Measurements from ENCODE around the gene DEPDC5.

Gene DEPDC5

GRCh38 chr22:31852691-31853421, 99.0 kb downstream of the DEPDC5 start:
- no peak for DNase-seq (ENCODE audit: low read depth in 2 of 2)

GRCh38 chr22:31853736-31854495, 100.1 kb downstream of the DEPDC5 start:
- no peak for DNase-seq (ENCODE audit: low read depth in 2 of 2)

GRCh38 chr22:31857247-31857646, 103.4 kb downstream of the DEPDC5 start:
- DNase-seq (ENCODE audit: low read depth in 2 of 2): no peak

GRCh38 chr22:31861226-31861840, 107.5 kb downstream of the DEPDC5 start:
- DNase-seq (ENCODE audit: low read depth in 2 of 2): no peak

- DNase-seq (ENCODE audit: low read depth in 2 of 2): no peak
Observed at GRCh38 chr22:31866918-31867317, 113.1 kb downstream of the DEPDC5 start.

- no peak for DNase-seq (ENCODE audit: low read depth in 2 of 2)
Observed at GRCh38 chr22:31867386-31868153, 113.8 kb downstream of the DEPDC5 start.

- no peak for DNase-seq (ENCODE audit: low read depth in 2 of 2)
Observed at GRCh38 chr22:31869739-31870138, 115.9 kb downstream of the DEPDC5 start.

GRCh38 chr22:31870890-31871289, 117.1 kb downstream of the DEPDC5 start:
- DNase-seq (ENCODE audit: low read depth in 2 of 2): no peak

GRCh38 chr22:31871480-31871879, 117.7 kb downstream of the DEPDC5 start:
- DNase-seq (ENCODE audit: low read depth in 2 of 2): no peak

GRCh38 chr22:31872209-31872608, 118.4 kb downstream of the DEPDC5 start:
- no peak for DNase-seq (ENCODE audit: low read depth in 2 of 2)

- no peak for DNase-seq (ENCODE audit: low read depth in 2 of 2)
Observed at GRCh38 chr22:31874821-31875220, 121.0 kb downstream of the DEPDC5 start.

- no peak for DNase-seq (ENCODE audit: low read depth in 2 of 2)
Observed at GRCh38 chr22:31876156-31876920, 122.5 kb downstream of the DEPDC5 start.

GRCh38 chr22:31879585-31879984, 125.8 kb downstream of the DEPDC5 start:
- no peak for DNase-seq (ENCODE audit: low read depth in 2 of 2)

- DNase-seq (ENCODE audit: low read depth in 2 of 2): no peak
Observed at GRCh38 chr22:31881200-31881599, 127.4 kb downstream of the DEPDC5 start.

- DNase-seq (ENCODE audit: low read depth in 2 of 2): no peak
Observed at GRCh38 chr22:31881865-31882264, 128.0 kb downstream of the DEPDC5 start.

- no peak for DNase-seq (ENCODE audit: low read depth in 2 of 2)
Observed at GRCh38 chr22:31882971-31883370, 129.2 kb downstream of the DEPDC5 start.

GRCh38 chr22:31883989-31884388, 130.2 kb downstream of the DEPDC5 start:
- DNase-seq (ENCODE audit: low read depth in 2 of 2): no peak

- no peak for DNase-seq (ENCODE audit: low read depth in 2 of 2)
Observed at GRCh38 chr22:31891366-31892079, 137.7 kb downstream of the DEPDC5 start.

- DNase-seq (ENCODE audit: low read depth in 2 of 2): no peak
Observed at GRCh38 chr22:31892080-31892433, 138.2 kb downstream of the DEPDC5 start.

- DNase-seq (ENCODE audit: low read depth in 2 of 2): no peak
Observed at GRCh38 chr22:31893460-31893859, 139.6 kb downstream of the DEPDC5 start.

All from activated CD8-positive, alpha-beta memory T cell treated with anti-CD3 and anti-CD28 coated beads for 4 hours (primary cell).